Activated CD4-positive, alpha-beta T cell treated with anti-CD3 and anti-CD28 coated beads, Interleukin-2, amount 50 U/mL, for 1 hour (primary cell): ENCODE data around the gene ADARB2.
"Not testable (repeated sequence)": the region's sequence is repeated elsewhere in the genome, so short reads cannot be mapped to it uniquely, and the experiment has no call there.

Source experiments
- DNase-seq: peaks from one replicate; pipeline ENCODE4 v3.0.0-alpha.2; 2020

ADARB2 gene

GRCh38 chr10:1476455-1476803 lies 260.9 kb downstream of the ADARB2 start:
- DNase-seq, result no peak

DNA sequence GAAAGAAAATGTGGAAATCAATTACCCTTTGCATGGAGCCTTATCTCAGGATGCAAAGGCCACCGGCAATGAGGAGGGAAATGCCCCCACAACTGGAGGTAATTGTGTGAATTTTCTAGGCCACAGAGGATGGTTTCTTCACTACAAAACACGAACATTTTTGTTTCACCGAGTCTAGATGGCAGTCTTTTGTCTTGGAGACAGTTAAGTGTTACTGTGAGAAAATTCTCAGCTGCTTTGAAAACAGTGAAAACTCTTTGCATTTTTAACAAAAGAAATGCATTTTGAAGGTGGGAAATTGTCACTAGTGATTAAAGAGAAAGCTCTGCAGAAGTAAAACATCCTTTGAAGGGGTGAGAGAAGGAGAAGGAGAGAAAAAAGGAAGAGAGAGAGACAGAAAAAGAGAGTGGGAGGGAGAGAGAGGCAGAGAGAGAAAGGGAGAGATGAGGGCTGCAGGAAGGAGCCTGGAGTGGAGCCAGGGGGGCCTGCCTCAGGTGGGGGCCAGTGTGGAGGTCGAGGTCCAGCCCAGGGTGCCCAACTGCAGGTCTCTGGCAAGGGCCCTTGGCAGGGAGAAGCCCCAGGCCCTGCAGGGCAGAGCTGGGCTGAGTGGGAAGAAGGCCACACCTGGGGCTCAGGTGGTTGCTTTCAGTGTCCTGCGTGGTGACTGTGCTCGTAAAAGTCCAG lies 261.4 kb downstream of the ADARB2 start:
- no peak for DNase-seq

DNA sequence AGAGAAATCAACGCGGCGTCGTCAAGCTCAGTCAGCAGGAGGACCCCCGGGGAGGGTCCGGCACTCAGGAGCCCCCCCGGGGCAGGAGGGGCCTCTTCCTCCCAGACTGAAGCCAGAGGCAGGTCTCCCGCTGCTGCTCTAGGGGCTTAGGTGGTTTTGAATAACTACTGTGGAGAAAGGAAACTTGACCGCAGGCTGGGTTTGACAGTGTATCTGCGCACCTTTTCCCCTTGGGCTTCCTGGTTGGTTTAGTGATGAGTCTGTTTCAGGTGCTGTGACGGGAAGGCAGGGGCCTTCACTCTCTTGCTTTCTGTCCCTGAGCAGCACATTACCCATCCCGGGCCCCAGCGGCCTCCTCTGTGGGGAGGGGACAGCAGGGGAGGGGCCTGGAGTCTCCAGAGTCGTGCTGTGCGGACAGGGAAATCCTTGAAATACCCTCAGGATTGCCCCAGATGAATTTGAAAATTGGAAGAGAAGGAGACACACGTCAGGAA lies 262.2 kb downstream of the ADARB2 start:
- DNase-seq, result no peak

DNA sequence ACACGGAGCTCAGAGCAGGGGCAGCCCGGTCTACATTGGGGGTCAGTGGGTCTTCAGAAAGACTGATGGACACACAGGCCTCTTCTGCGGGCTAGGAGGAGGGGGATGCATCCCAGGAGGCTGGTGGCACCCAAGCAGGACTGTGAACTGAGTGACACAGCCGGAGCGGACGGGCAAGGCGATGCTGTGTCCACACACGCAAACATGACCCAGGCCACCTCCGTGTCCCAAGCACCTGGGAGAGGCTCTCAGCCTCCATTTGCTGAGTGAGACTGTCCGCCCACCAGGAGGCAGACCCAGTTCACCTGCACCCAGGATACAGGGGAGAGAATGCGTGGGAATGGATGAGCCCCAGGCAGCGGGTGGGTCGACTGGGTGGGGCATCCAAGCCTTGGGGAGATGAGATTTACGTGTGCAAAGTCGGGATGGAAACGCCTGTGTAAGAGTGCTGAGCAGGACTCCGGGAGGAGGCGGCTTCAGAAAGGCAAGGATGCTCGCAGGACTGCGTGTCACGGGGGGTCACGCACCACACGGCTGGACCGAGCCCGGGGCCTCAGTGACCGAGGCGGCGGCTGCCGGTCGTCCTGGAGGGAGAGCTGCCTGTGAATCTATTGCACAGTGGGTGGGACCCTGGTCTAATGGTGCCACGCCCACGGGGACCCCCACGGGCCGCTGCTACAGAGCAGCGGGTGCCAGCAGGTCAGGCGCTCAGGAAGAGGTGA lies 262.8 kb downstream of the ADARB2 start:
- no peak for DNase-seq

DNA sequence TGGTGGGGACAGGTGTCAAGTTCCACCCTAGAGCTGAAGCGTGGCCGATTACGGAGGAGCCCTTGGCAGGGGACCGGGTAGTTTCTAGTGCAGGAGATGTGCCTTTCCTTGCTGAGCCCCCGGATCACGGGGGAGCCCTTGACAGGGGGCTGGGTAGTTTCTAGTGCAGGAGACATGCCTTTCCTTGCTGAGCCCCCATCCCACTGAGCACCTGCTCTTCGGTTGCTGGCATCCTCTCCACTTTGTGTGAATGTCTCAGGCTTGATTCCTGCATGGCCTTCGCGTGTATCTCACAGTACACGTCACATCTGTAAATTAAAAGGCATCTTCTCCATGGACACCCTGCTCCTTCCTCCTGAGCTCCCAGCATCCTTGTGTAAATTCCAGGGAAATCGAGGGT lies 263.5 kb downstream of the ADARB2 start:
- DNase-seq, result no peak

- DNase-seq, result no peak
Measured at GRCh38 chr10:1472178-1472958, 265.0 kb downstream of the ADARB2 start.

DNA sequence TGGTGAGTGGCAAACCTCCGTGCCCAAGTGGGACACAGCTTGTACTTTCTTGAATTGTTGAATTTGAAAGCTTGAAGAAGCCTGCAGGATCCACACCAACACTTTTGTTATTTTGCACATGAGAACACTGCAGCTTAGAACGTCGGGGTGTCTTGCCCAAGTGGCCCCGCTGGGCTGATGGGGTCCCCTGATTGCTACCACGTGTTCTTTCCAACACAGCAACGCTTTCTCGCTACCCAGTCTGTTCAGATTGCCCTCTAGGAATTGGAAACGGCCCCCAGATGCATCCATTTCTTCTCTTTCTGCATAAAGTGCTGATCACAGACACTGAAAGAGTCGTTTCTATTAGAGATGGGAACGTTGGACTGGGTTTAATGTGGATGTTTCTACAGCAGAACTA lies 268.5 kb downstream of the ADARB2 start:
- DNase-seq, result no peak

DNA sequence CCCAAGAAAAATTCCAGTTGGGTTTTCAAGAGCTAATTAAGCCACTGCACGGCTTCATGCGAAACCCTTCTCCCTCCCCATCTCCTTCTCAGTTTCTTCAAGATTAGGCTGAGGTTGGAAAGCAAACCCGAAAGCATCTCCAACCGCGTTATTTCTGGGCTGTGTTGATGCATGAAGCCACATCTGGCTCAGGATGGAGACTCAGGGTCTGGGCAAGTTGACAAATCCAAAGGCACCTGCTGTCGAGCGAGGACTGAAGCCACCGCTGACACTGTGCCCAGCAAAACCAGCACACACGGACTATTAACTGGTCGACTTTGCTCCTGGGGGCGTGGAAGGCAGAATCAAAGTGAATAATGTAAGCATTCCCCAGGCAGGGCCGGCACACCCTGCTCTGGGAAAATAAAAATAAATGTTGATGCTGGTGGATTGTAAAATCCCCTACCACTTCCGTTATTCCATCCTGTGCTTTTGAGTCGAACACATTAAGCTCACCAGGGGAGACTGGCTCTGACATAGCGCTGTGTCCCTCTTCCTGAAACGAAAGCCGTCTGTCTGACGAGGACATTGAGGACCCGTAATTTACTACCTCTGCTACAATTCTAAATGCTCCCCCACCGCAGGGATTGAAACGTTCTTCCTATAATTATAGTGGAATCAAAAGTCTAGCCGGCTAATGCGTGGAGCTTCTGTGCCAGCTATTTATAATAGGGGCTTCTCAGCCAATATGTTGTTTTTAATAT lies 269.8 kb downstream of the ADARB2 start:
- DNase-seq, result no peak

GRCh38 chr10:1465993-1466764 lies 271.1 kb downstream of the ADARB2 start:
- no peak for DNase-seq

DNA sequence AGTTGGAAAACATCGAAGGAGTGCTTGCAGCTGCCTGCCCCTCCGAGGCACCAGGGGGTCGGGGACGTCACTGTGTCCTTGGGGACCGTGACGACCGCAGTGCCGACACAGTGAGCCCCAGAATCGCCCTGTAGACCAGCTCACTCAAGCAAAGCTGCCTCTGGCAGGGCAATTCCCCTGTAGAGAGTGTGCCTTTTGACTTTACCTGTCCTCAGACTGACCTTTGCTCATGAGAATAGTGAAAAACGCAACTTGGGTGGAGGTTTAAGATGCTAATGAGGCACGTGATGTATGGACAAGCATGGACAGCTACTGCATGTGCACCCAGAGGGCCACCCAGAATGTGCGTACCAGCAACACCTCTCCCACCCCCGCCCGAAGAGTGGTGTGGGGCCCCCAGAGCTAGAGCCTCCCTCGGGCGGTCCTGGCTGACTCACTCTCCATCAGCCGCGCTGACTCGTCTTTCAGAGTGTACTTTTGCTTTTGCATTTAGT lies 271.9 kb downstream of the ADARB2 start:
- DNase-seq, result no peak

- no peak for DNase-seq
Measured at GRCh38 chr10:1464881-1465417, 272.4 kb downstream of the ADARB2 start.

DNA sequence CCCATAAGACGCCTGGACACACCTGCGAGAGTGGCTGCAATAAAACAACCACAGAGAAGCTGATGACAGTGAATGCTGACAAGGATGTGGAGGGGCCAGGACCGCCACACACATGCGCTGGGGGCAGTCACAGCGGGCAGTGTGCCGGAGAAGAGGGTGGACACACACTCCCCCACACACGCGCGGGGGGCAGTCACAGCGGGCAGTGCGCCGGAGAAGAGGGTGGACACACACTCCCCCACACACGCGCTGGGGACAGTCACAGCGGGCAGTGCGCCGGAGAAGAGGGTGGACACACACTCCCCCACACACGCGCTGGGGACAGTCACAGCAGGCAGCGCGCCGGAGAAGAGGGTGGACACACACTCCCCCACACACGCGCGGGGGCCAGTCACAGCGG lies 273.4 kb downstream of the ADARB2 start:
- DNase-seq, result not testable (repeated sequence)

DNA sequence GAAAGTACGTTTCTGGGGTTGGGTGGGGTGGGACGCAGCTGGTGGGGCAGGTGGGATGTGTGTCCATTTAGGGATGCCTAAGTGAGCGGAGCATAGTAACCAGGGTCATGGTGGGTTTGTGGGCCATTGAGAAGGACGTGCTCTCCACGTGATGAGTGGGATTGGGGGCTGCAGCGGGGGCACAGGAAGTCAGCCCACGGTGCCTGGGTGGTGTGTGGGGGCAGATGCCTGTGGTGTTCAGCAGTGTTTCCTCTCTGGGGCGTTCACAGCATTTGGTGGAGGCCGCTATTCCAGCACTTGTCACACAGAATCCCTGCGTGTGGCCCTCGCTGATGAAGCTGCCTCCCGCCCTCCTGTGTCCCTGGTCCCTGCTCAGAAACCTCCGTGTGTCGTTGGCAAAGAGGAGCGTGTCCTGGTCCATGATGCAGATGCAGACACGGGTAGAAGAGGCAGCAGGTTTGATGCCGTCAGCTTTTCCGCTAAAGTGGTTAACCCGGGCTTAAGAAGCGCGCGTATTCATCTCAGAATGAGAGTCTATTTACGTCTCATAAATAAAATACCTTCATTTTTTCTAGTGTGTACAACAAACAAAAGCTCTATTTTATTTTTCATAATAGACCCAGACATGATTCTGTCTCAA lies 274.2 kb downstream of the ADARB2 start:
- DNase-seq, result no peak

DNA sequence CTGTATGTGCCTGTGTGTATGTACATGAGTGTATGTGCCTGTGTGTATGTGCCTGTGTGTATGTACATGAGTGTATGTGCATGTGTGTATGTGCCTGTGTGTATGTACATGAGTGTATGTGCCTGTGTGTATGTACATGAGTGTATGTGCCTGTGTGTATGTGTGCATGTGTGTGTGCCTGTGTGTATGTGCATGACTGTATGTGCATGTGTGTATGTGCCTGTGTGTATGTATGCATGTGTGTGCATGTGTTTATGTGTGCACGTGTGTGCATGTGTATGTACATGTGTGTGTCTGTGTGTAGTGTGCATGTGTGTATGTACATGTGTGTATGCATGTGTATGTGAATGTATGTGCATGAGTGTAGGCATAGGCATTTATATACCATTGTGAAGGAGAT lies 274.8 kb downstream of the ADARB2 start:
- no peak for DNase-seq

GRCh38 chr10:1462032-1462431 lies 275.3 kb downstream of the ADARB2 start:
- DNase-seq, result no peak

- DNase-seq, result no peak
Measured at GRCh38 chr10:1461016-1461415, 276.3 kb downstream of the ADARB2 start.

- not testable (repeated sequence) for DNase-seq
Measured at GRCh38 chr10:1459664-1460063, 277.7 kb downstream of the ADARB2 start.

DNA sequence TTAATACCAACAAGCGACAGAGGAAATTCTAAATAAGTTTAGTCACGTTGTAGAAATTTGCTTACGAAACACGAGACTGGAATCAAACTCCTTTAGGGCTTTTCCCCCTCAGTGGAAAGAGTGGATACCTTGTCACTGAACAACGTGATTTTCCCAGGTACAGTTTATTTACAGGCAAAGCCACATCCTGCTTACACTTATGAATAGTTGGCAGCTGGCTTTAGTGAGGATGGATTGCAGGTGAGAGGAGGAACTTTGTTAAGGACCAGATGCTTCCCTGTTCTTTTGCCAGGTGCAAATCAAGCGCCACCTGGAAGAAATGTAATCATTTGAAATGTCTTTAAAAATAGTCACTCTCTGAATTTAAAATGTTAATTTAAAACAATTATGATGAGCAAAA lies 282.4 kb downstream of the ADARB2 start:
- DNase-seq, result no peak

DNA sequence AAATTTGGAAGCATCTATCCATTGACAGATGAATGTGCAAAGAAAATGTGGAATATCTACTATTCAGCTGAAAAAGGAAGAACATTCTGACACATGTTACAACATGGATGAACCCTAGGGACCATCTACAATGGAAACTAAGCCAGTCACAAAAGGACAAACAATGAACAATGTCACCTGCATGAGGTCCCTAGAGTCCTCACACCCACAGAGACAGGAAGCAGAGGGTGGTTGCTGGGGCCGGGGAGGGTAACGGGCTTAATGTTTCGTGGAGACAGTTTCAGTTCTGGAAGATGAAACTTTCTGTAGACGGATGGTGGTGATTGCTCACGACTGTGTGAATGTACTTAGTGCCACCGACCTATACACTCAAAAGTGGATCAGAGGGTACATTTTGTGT lies 282.9 kb downstream of the ADARB2 start:
- no peak for DNase-seq

DNA sequence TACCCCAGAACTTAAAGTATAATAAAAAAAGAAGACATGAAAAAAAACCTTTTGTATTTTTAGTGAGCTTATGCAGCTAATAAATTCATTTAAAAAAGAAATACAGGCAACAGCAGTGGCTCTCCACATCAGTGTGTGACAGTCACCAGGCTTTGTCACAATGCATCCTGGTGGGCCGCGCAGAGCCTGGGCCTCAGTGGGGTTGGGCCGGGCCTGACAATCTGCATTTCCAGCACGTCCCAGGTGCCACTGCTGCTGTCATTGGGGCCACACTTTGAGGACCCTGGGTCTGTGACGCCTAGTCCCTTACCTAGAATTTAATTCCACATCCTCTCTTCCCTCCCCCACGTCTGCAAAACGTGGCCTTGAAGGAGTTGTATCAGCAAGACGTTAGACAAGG lies 284.5 kb downstream of the ADARB2 start:
- DNase-seq, result no peak

DNA sequence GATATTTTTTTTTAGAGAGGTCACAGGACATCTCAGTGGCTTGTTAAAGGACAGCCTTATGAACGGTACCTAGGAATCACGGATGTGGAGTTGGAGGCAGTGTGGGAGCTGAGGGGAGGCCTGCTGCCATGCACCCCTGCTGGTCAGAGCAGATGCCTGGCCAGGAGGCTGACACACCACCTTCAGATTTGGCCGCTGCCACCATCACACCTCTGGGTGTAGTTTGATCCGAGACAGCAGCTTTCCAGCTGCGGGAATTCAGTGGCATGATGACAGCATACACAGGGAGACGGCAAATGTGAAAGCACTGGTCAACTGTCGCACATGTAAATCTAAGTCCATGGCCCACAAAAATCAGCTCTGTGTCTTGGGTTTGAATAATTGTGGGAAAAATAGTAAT lies 285.4 kb downstream of the ADARB2 start:
- no peak for DNase-seq
